Natural killer cell (primary cell): ENCODE data around the gene LRRC74B. TPM values are rescaled to one million over a fixed set of nuclear protein-coding genes. Genes with fewer than 3 reads are reported as not detected.

ENCODE experiments used
- ATAC-seq, 3 donors: fragments of 150-1000 bp in 2 of 3; fragments of 200-7000 bp in 1 of 3; cut with Tn5 transposase; 1 replicate in 1 of 3; 2 replicates in 2 of 3; pipeline ENCODE4 v1.10.0; 2021; ENCODE audit warnings: mild to moderate bottlenecking in 2 of 3, moderate library complexity in 2 of 3
- DNase-seq, 2 donors: peaks; one replicate each; pipeline versions ENCODE4 v3.0.0 to v3.0.0-alpha.2; 2013 to 2021; ENCODE audit warnings: mixed read lengths in 1 of 2
- H3K27ac ChIP-seq: one replicate; pipeline ENCODE4 v1.5.1; 2013; ENCODE audit warnings: mild to moderate bottlenecking, low read length
- H3K27me3 ChIP-seq: one replicate; pipeline ENCODE4 v1.6.1; 2013; ENCODE audit warnings: low read length; ENCODE audit not compliant: control insufficient read depth, insufficient read depth
- H3K36me3 ChIP-seq: one replicate; pipeline ENCODE4 v1.6.1; 2013; ENCODE audit warnings: low read length; ENCODE audit not compliant: control insufficient read depth, insufficient read depth
- H3K4me1 ChIP-seq: one replicate; pipeline ENCODE4 v1.6.1; 2013; ENCODE audit warnings: low read length; ENCODE audit not compliant: control insufficient read depth, insufficient read depth
- H3K4me3 ChIP-seq: one replicate; pipeline ENCODE4 v1.5.1; 2013; ENCODE audit warnings: low read length
- H3K9me3 ChIP-seq: one replicate; pipeline ENCODE4 v1.6.1; 2013; ENCODE audit warnings: low read length; ENCODE audit not compliant: control insufficient read depth, insufficient read depth
- H3K27ac Mint-ChIP-seq, 2 donors: one replicate each; pipeline ENCODE4 v1.8.0; 2022; ENCODE audit warnings: mild to moderate bottlenecking in 2 of 2, mixed read lengths in 2 of 2, moderate library complexity in 1 of 2
- H3K27me3 Mint-ChIP-seq, 2 donors: one replicate each; pipeline ENCODE4 v1.8.0; 2022; ENCODE audit warnings: low read depth in 2 of 2, mixed read lengths in 2 of 2
- H3K36me3 Mint-ChIP-seq: one replicate; pipeline ENCODE4 v1.8.0; 2022; ENCODE audit warnings: mixed read lengths
- H3K4me1 Mint-ChIP-seq, 2 donors: one replicate each; pipeline ENCODE4 v1.8.0; 2022; ENCODE audit warnings: mixed read lengths in 2 of 2
- H3K4me3 Mint-ChIP-seq: one replicate; pipeline ENCODE4 v1.8.0; 2022; ENCODE audit warnings: mild to moderate bottlenecking, moderate library complexity, mixed read lengths
- H3K9me3 Mint-ChIP-seq, 2 donors: one replicate each; pipeline ENCODE4 v1.8.0; 2022; ENCODE audit warnings: mixed read lengths in 2 of 2
- CTCF ChIP-seq: fragments of 200-600 bp; IDR thresholded peaks from one replicate; pipeline ENCODE4 v1.8.0; 2022; ENCODE audit warnings: antibody characterized with exemption
- WGBS: methylation state at CpG from one replicate; pipeline ENCODE4 v1.1.7; 2013; ENCODE audit warnings: missing lambda C conversion rate; ENCODE audit not compliant: insufficient coverage; 5-methylcytosine and 5-hydroxymethylcytosine counted together
- intact Hi-C: fragments of 100-400 bp; cut with micrococcal nuclease; formaldehyde crosslinking; loops from one replicate; pipeline ENCODE4 v1.14.2; 2022
- total RNA-seq, 4 donors: library from RNA; stranded (reverse); fragments of 120-200 nt in 1 of 4; gene quantifications; one replicate each; pipeline versions ENCODE4 v1.2.3 to v1.2.4, GENCODE V29; 2013 to 2022

The LRRC74B gene
- total RNA-seq, 3 donors from 2014 or later (not counting 1 experiment from before 2014, with no cell fraction given), result 0.11 TPM; not detected in 2

GRCh38 chr22:21016644-21017420 lies 28.9 kb upstream of the LRRC74B start:
- Mint-ChIP-seq H3K27me3 (no peaks in the 10 kb centered on the region), H3K27ac (peak overlapping the region; percentile 9 to 61), H3K4me1 (peaks cover 16 to 31% of the 10 kb centered on the region in 2 donors), H3K36me3 (no peaks in the 10 kb centered on the region), H3K4me3 (peak overlapping the region; percentile 35), H3K9me3 (no peaks in the 10 kb centered on the region)
- 88% methylated on average over 13 of the region's 13 CpGs for WGBS
- Histone ChIP-seq H3K4me1 (peaks cover 29% of the 10 kb centered on the region), H3K27ac (no peak overlapping the region), H3K36me3 (no peaks in the 10 kb centered on the region), H3K27me3 (no peaks in the 10 kb centered on the region), H3K9me3 (no peaks in the 10 kb centered on the region), H3K4me3 (no peak overlapping the region)
- no peak for DNase-seq
- no peak for ATAC-seq
- TF ChIP-seq CTCF, result no peak
- intact Hi-C loops, result no loop called here

- Histone ChIP-seq H3K9me3 (no peaks in the 10 kb centered on the region), H3K4me3 (no peak overlapping the region), H3K27ac (no peak overlapping the region), H3K36me3 (no peaks in the 10 kb centered on the region), H3K4me1 (peaks cover 28% of the 10 kb centered on the region), H3K27me3 (no peaks in the 10 kb centered on the region)
- ATAC-seq, result no peak
- no peaks in the 10 kb centered on the region for H3K27me3 Mint-ChIP-seq
- 90% methylated on average over 4 of the region's 4 CpGs for WGBS
- intact Hi-C loops, result no loop called here
- no peaks in the 10 kb centered on the region for H3K9me3 Mint-ChIP-seq
- no peak overlapping the region for H3K27ac Mint-ChIP-seq
- no peak for DNase-seq
- TF ChIP-seq CTCF, result no peak
- no peaks in the 10 kb centered on the region for H3K36me3 Mint-ChIP-seq
- H3K4me3 Mint-ChIP-seq, result no peak overlapping the region
- peaks cover 16 to 29% of the 10 kb centered on the region in 2 donors for H3K4me1 Mint-ChIP-seq
Observed at GRCh38 chr22:21018314-21018713, 27.4 kb upstream of the LRRC74B start.

GRCh38 chr22:21020802-21021429 lies 24.8 kb upstream of the LRRC74B start:
- H3K36me3 Mint-ChIP-seq, result no peaks in the 10 kb centered on the region
- Histone ChIP-seq H3K9me3 (no peaks in the 10 kb centered on the region), H3K4me1 (peaks cover 11% of the 10 kb centered on the region), H3K4me3 (no peak overlapping the region), H3K27ac (no peak overlapping the region), H3K36me3 (no peaks in the 10 kb centered on the region), H3K27me3 (no peaks in the 10 kb centered on the region)
- intact Hi-C loops, result no loop called here
- DNase-seq (peak in 1 of 2 donors; percentile 49), ATAC-seq (peak in 2 of 3 donors; percentile 52 to 69)
- WGBS, result 67% methylated on average over 7 of the region's 7 CpGs
- H3K27ac Mint-ChIP-seq, result no peak overlapping the region
- TF ChIP-seq CTCF, result no peak
- no peaks in the 10 kb centered on the region for H3K9me3 Mint-ChIP-seq
- H3K4me3 Mint-ChIP-seq, result no peak overlapping the region
- peaks cover 6 to 18% of the 10 kb centered on the region in 2 donors for H3K4me1 Mint-ChIP-seq
- no peaks in the 10 kb centered on the region for H3K27me3 Mint-ChIP-seq
